Type B pancreatic cell (in vitro differentiated cells): ENCODE data around the gene SV2C. TPM values are rescaled to one million over a fixed set of nuclear protein-coding genes. Genes with fewer than 3 reads are reported as not detected.

ENCODE experiments used
- DNase-seq: peaks from one replicate; pipeline ENCODE4 v3.0.0; 2021; ENCODE audit warnings: mixed read lengths; ENCODE audit not compliant: unreplicated experiment; ENCODE audit errors: extremely low spot score
- H3K27ac Mint-ChIP-seq: 2 replicates; pipeline ENCODE4 v1.8.0; 2021; ENCODE audit warnings: mild to moderate bottlenecking, mixed read lengths
- H3K27me3 Mint-ChIP-seq: 2 replicates; pipeline ENCODE4 v1.8.0; 2021; ENCODE audit warnings: mixed read lengths
- H3K36me3 Mint-ChIP-seq: 2 replicates; pipeline ENCODE4 v1.8.0; 2021; ENCODE audit warnings: mixed read lengths
- H3K4me1 Mint-ChIP-seq: one replicate; pipeline ENCODE4 v1.8.0; 2021; ENCODE audit warnings: mixed read lengths; ENCODE audit not compliant: unreplicated experiment
- H3K4me3 Mint-ChIP-seq: 2 replicates; pipeline ENCODE4 v1.8.0; 2021; ENCODE audit warnings: mild to moderate bottlenecking, mixed read lengths
- H3K9me3 Mint-ChIP-seq: 2 replicates; pipeline ENCODE4 v1.8.0; 2021; ENCODE audit warnings: mixed read lengths
- CTCF ChIP-seq: fragments of 200-600 bp; sonication (generic); conservative IDR thresholded peaks from 2 replicates; pipeline ENCODE4 v1.5.0; 2021; ENCODE audit warnings: antibody characterized with exemption, mild to moderate bottlenecking
- total RNA-seq: library from RNA; stranded (reverse); gene quantifications from 2 replicates; pipeline ENCODE4 v1.2.1, GENCODE V29; 2021; ENCODE audit warnings: low replicate concordance

Gene SV2C
- total RNA-seq, 1 donor from 2014 or later: 6.9 TPM

GRCh38 chr5:76187386-76187785, 104.2 kb downstream of the SV2C start:
- no peak for TF ChIP-seq CTCF
- DNase-seq: no peak
- peaks cover 4% of the 10 kb centered on the region for H3K4me1 Mint-ChIP-seq
- H3K9me3 Mint-ChIP-seq: no peaks in the 10 kb centered on the region
- no peak overlapping the region for H3K27ac Mint-ChIP-seq
- H3K36me3 Mint-ChIP-seq: no peaks in the 10 kb centered on the region
- no peak overlapping the region for H3K4me3 Mint-ChIP-seq
- H3K27me3 Mint-ChIP-seq: no peaks in the 10 kb centered on the region

- Mint-ChIP-seq H3K4me1 (peaks cover 10% of the 10 kb centered on the region), H3K9me3 (no peaks in the 10 kb centered on the region), H3K27ac (no peak overlapping the region), H3K4me3 (no peak overlapping the region), H3K36me3 (no peaks in the 10 kb centered on the region), H3K27me3 (no peaks in the 10 kb centered on the region)
- no peak for DNase-seq
- no peak for TF ChIP-seq CTCF
Observed at GRCh38 chr5:76190356-76190755, 107.2 kb downstream of the SV2C start.

GRCh38 chr5:76192837-76193236, 109.7 kb downstream of the SV2C start:
- Mint-ChIP-seq H3K4me3 (no peak overlapping the region), H3K9me3 (no peaks in the 10 kb centered on the region), H3K27me3 (no peaks in the 10 kb centered on the region), H3K4me1 (peaks cover 10% of the 10 kb centered on the region), H3K36me3 (no peaks in the 10 kb centered on the region), H3K27ac (no peak overlapping the region)
- DNase-seq: no peak
- TF ChIP-seq CTCF: no peak

GRCh38 chr5:76193635-76194034, 110.5 kb downstream of the SV2C start:
- Mint-ChIP-seq H3K27ac (no peak overlapping the region), H3K27me3 (no peaks in the 10 kb centered on the region), H3K9me3 (no peaks in the 10 kb centered on the region), H3K4me3 (no peak overlapping the region), H3K36me3 (no peaks in the 10 kb centered on the region), H3K4me1 (peaks cover 10% of the 10 kb centered on the region)
- DNase-seq: no peak
- no peak for TF ChIP-seq CTCF

GRCh38 chr5:76194340-76194739, 111.2 kb downstream of the SV2C start:
- no peak for TF ChIP-seq CTCF
- H3K27me3 Mint-ChIP-seq: no peaks in the 10 kb centered on the region
- H3K4me3 Mint-ChIP-seq: no peak overlapping the region
- H3K9me3 Mint-ChIP-seq: no peaks in the 10 kb centered on the region
- no peaks in the 10 kb centered on the region for H3K36me3 Mint-ChIP-seq
- DNase-seq: no peak
- H3K4me1 Mint-ChIP-seq: peaks cover 12% of the 10 kb centered on the region
- no peak overlapping the region for H3K27ac Mint-ChIP-seq

GRCh38 chr5:76196457-76196856, 113.3 kb downstream of the SV2C start:
- H3K27ac Mint-ChIP-seq: no peak overlapping the region
- H3K4me3 Mint-ChIP-seq: no peak overlapping the region
- H3K9me3 Mint-ChIP-seq: no peaks in the 10 kb centered on the region
- no peak for TF ChIP-seq CTCF
- peaks cover 15% of the 10 kb centered on the region for H3K4me1 Mint-ChIP-seq
- H3K36me3 Mint-ChIP-seq: no peaks in the 10 kb centered on the region
- no peak for DNase-seq
- no peaks in the 10 kb centered on the region for H3K27me3 Mint-ChIP-seq
